DND-41 (cell line): Measurements from ENCODE around the gene DLG2.

ENCODE experiments used
- ATAC-seq: fragments of 200-7000 bp; cut with Tn5 transposase; 3 replicates; pipeline ENCODE4 v1.9.1; 2021; ENCODE audit warnings: low read depth; ENCODE audit not compliant: insufficient read depth
- DNase-seq: peaks from one replicate; pipeline ENCODE4 v3.0.0-alpha.2; 2020
- H2AFZ ChIP-seq: 2 replicates; pipeline ENCODE4 v1.6.0; 2012; ENCODE audit warnings: low read depth, low read length
- H3K27ac ChIP-seq: 2 replicates; pipeline ENCODE4 v1.5.1; 2012; ENCODE audit warnings: low read length, inconsistent platforms
- H3K27me3 ChIP-seq: fragments of 200-600 bp; sonication (generic); 2 replicates; pipeline ENCODE4 v1.6.0; 2012; ENCODE audit warnings: low read length, mild to moderate bottlenecking, inconsistent platforms; ENCODE audit not compliant: insufficient read depth, poor library complexity
- H3K36me3 ChIP-seq: 2 replicates; pipeline ENCODE4 v1.5.1; 2012; ENCODE audit warnings: low read length, inconsistent platforms; ENCODE audit not compliant: insufficient read depth
- H3K4me1 ChIP-seq: 2 replicates; pipeline ENCODE4 v1.5.1; 2012; ENCODE audit warnings: mild to moderate bottlenecking, low read length; ENCODE audit not compliant: insufficient read depth
- H3K4me2 ChIP-seq: 2 replicates; pipeline ENCODE4 v1.6.0; 2012; ENCODE audit warnings: mild to moderate bottlenecking, moderate library complexity, low read length, inconsistent platforms; ENCODE audit not compliant: insufficient read depth
- H3K4me3 ChIP-seq, 2 experiments: fragments of 200-600 bp in 1 of 2; shearing (Covaris generic) in 1 of 2; 2 replicates each; pipeline ENCODE4 v1.5.1; 2012 to 2016; ENCODE audit warnings: inconsistent platforms in 2 of 2, low read length in 2 of 2, mild to moderate bottlenecking in 2 of 2, low read depth in 1 of 2, moderate library complexity in 1 of 2
- H3K79me2 ChIP-seq: 2 replicates; pipeline ENCODE4 v1.6.0; 2012; ENCODE audit warnings: low read length, inconsistent platforms; ENCODE audit not compliant: insufficient read depth
- H3K9ac ChIP-seq: 2 replicates; pipeline ENCODE4 v1.6.0; 2012; ENCODE audit warnings: low read depth, mild to moderate bottlenecking, inconsistent platforms, low read length, moderate library complexity
- H3K9me3 ChIP-seq: 2 replicates; pipeline ENCODE4 v1.5.1; 2012; ENCODE audit warnings: low read length, moderate library complexity, mild to moderate bottlenecking, inconsistent platforms; ENCODE audit not compliant: insufficient read depth, severe bottlenecking
- H4K20me1 ChIP-seq: 2 replicates; pipeline ENCODE4 v1.6.0; 2012; ENCODE audit warnings: low read length; ENCODE audit not compliant: insufficient read depth
- CTCF ChIP-seq: IDR thresholded peaks from 2 replicates; pipeline ENCODE4 v1.5.1; 2012; ENCODE audit warnings: borderline replicate concordance, low read length, moderate library complexity, mild to moderate bottlenecking; ENCODE audit not compliant: poor library complexity, severe bottlenecking; ENCODE audit errors: extremely low read depth
- EZH2 ChIP-seq: IDR thresholded peaks from 3 replicates; pipeline ENCODE4 v1.6.1; 2012; ENCODE audit warnings: borderline replicate concordance, low read depth, mild to moderate bottlenecking, moderate library complexity, low read length, inconsistent platforms; ENCODE audit not compliant: severe bottlenecking

The DLG2 gene

GRCh38 chr11:83715927-83716535, 1911.1 kb downstream of the DLG2 start:
- Histone ChIP-seq H3K9ac (no peak overlapping the region), H3K4me1 (no peaks in the 10 kb centered on the region), H3K79me2 (no peaks in the 10 kb centered on the region), H3K9me3 (no peaks in the 10 kb centered on the region), H3K4me3 (no peak overlapping the region), H3K27ac (no peak overlapping the region), H3K27me3 (no peaks in the 10 kb centered on the region), H2AFZ (no peak overlapping the region), H4K20me1 (no peaks in the 10 kb centered on the region), H3K36me3 (no peaks in the 10 kb centered on the region), H3K4me2 (no peak overlapping the region)
- no peak for TF ChIP-seq CTCF
- no peak for TF ChIP-seq EZH2
- DNase-seq = no peak
- no peak for ATAC-seq

GRCh38 chr11:83713708-83714107, 1913.4 kb downstream of the DLG2 start:
- Histone ChIP-seq H2AFZ (no peak overlapping the region), H3K36me3 (no peaks in the 10 kb centered on the region), H3K27ac (no peak overlapping the region), H3K4me1 (no peaks in the 10 kb centered on the region), H3K4me3 (no peak overlapping the region), H4K20me1 (no peaks in the 10 kb centered on the region), H3K27me3 (no peaks in the 10 kb centered on the region), H3K79me2 (no peaks in the 10 kb centered on the region), H3K4me2 (no peak overlapping the region), H3K9me3 (no peaks in the 10 kb centered on the region), H3K9ac (no peak overlapping the region)
- no peak for DNase-seq
- TF ChIP-seq EZH2 (no peak), CTCF (no peak)
- no peak for ATAC-seq

GRCh38 chr11:83711106-83711527, 1916.0 kb downstream of the DLG2 start:
- no peak for ATAC-seq
- no peaks in the 10 kb centered on the region for H4K20me1 ChIP-seq

More at GRCh38 chr11:83711106-83711527, 1916.0 kb downstream of the DLG2 start:
- no peaks in the 10 kb centered on the region for H3K9me3 ChIP-seq
- H3K79me2 ChIP-seq = no peaks in the 10 kb centered on the region
- TF ChIP-seq CTCF (no peak), EZH2 (no peak)
- no peak for DNase-seq
- H3K9ac ChIP-seq = no peak overlapping the region
- H3K27me3 ChIP-seq = no peaks in the 10 kb centered on the region
- no peak overlapping the region for H3K4me3 ChIP-seq
- H2AFZ ChIP-seq = no peak overlapping the region
- H3K4me1 ChIP-seq = no peaks in the 10 kb centered on the region
- no peak overlapping the region for H3K27ac ChIP-seq
- H3K36me3 ChIP-seq = no peaks in the 10 kb centered on the region
- H3K4me2 ChIP-seq = no peak overlapping the region
